H9 (cell line): Measurements from ENCODE around the gene UMAD1. TPM values are rescaled to one million over a fixed set of nuclear protein-coding genes. Genes with fewer than 3 reads are reported as not detected.

Experiments used
- DNase-seq: peaks from one replicate; pipeline ENCODE4 v3.0.0-alpha.2; 2017
- H2AFZ ChIP-seq: one replicate; pipeline ENCODE4 v1.6.1; 2013; ENCODE audit warnings: mild to moderate bottlenecking, low read length, control low read depth, moderate library complexity
- H2AK5ac ChIP-seq: 2 replicates; pipeline ENCODE4 v1.6.1; 2013; ENCODE audit warnings: low read length, control low read depth, mixed read lengths; ENCODE audit not compliant: insufficient read length
- H2BK120ac ChIP-seq: one replicate; pipeline ENCODE4 v1.6.1; 2013; ENCODE audit warnings: low read depth, mild to moderate bottlenecking, low read length, control low read depth, inconsistent platforms; ENCODE audit not compliant: poor library complexity, severe bottlenecking
- H2BK12ac ChIP-seq: 2 replicates; pipeline ENCODE4 v1.6.1; 2013; ENCODE audit warnings: low read length, control low read depth, mixed read lengths, low read depth; ENCODE audit not compliant: insufficient read length
- H2BK15ac ChIP-seq: 2 replicates; pipeline ENCODE4 v1.6.1; 2013; ENCODE audit warnings: low read depth, low read length, control low read depth
- H2BK20ac ChIP-seq: one replicate; pipeline ENCODE4 v1.6.1; 2013; ENCODE audit warnings: low read depth, mild to moderate bottlenecking, low read length, control low read depth, inconsistent platforms; ENCODE audit not compliant: poor library complexity, severe bottlenecking
- H2BK5ac ChIP-seq: 2 replicates; pipeline ENCODE4 v1.6.1; 2013; ENCODE audit warnings: low read length, control low read depth, mixed read lengths; ENCODE audit not compliant: insufficient read length
- H3K14ac ChIP-seq: 2 replicates; pipeline ENCODE4 v1.6.1; 2013; ENCODE audit warnings: low read length, control low read depth; ENCODE audit not compliant: insufficient read depth
- H3K18ac ChIP-seq: 2 replicates; pipeline ENCODE4 v1.6.1; 2013; ENCODE audit warnings: low read depth, mild to moderate bottlenecking, mixed read lengths, low read length, control low read depth; ENCODE audit not compliant: insufficient read length
- H3K23ac ChIP-seq: 2 replicates; pipeline ENCODE4 v1.6.1; 2013; ENCODE audit warnings: low read length, control low read depth, mixed read lengths, low read depth; ENCODE audit not compliant: insufficient read length
- H3K23me2 ChIP-seq: 2 replicates; pipeline ENCODE4 v1.6.1; 2013; ENCODE audit warnings: low read depth, mild to moderate bottlenecking, mixed read lengths, low read length, control low read depth; ENCODE audit not compliant: insufficient read length, poor library complexity, severe bottlenecking
- H3K27ac ChIP-seq: 2 replicates; pipeline ENCODE4 v1.5.1; 2013; ENCODE audit warnings: low read length, control low read depth, mixed read lengths, low read depth; ENCODE audit not compliant: insufficient read length
- H3K27me3 ChIP-seq: 2 replicates; pipeline ENCODE4 v1.6.1; 2013; ENCODE audit warnings: low read length, control low read depth, inconsistent platforms; ENCODE audit not compliant: insufficient read depth
- H3K4ac ChIP-seq: 2 replicates; pipeline ENCODE4 v1.6.1; 2013; ENCODE audit warnings: low read depth, mild to moderate bottlenecking, control low read depth, inconsistent platforms, low read length, moderate library complexity
- H3K4me1 ChIP-seq: 2 replicates; pipeline ENCODE4 v1.6.1; 2013; ENCODE audit warnings: low read length, control low read depth, inconsistent platforms; ENCODE audit not compliant: insufficient read depth
- H3K4me2 ChIP-seq: 2 replicates; pipeline ENCODE4 v1.6.1; 2013; ENCODE audit warnings: low read length, control low read depth, mixed read lengths; ENCODE audit not compliant: insufficient read length, insufficient read depth
- H3K56ac ChIP-seq: 2 replicates; pipeline ENCODE4 v1.6.1; 2013; ENCODE audit warnings: low read depth, mild to moderate bottlenecking, mixed read lengths, low read length, control low read depth; ENCODE audit not compliant: insufficient read length
- H3K79me1 ChIP-seq: 2 replicates; pipeline ENCODE4 v1.6.1; 2013; ENCODE audit warnings: low read depth, mild to moderate bottlenecking, moderate library complexity, low read length, control low read depth, inconsistent platforms; ENCODE audit not compliant: insufficient read depth, poor library complexity, severe bottlenecking
- H3K79me2 ChIP-seq: 2 replicates; pipeline ENCODE4 v1.6.1; 2013; ENCODE audit warnings: low read length, control low read depth, inconsistent platforms; ENCODE audit not compliant: insufficient read depth
- H3K9ac ChIP-seq: 2 replicates; pipeline ENCODE4 v1.6.1; 2013; ENCODE audit warnings: low read length, control low read depth, mixed read lengths; ENCODE audit not compliant: insufficient read length; ENCODE audit errors: extremely low read depth
- H3K9me3 ChIP-seq: one replicate; pipeline ENCODE4 v1.6.1; 2013; ENCODE audit warnings: low read depth, low read length, inconsistent platforms; ENCODE audit not compliant: control insufficient read depth
- H3T11ph ChIP-seq: one replicate; pipeline ENCODE4 v1.6.1; 2013; ENCODE audit warnings: mild to moderate bottlenecking, low read length, control low read depth, inconsistent platforms
- H4K20me1 ChIP-seq: one replicate; pipeline ENCODE4 v1.6.1; 2013; ENCODE audit not compliant: control insufficient read depth, insufficient read length, insufficient read depth
- H4K5ac ChIP-seq: 2 replicates; pipeline ENCODE4 v1.6.1; 2013; ENCODE audit warnings: low read depth, mild to moderate bottlenecking, mixed read lengths, low read length, control low read depth; ENCODE audit not compliant: insufficient read length
- H4K8ac ChIP-seq: replicated peaks from 2 replicates; pipeline ENCODE4 v1.6.1; 2013; ENCODE audit warnings: low read length, control low read depth, mixed read lengths, low read depth; ENCODE audit not compliant: insufficient read length
- H4K91ac ChIP-seq: 2 replicates; pipeline ENCODE4 v1.6.1; 2013; ENCODE audit warnings: low read depth, mild to moderate bottlenecking, moderate library complexity, mixed read lengths, low read length, control low read depth; ENCODE audit not compliant: insufficient read length
- H3K27ac Mint-ChIP-seq, 3 experiments: 2 replicates in 2 of 3; 3 replicates in 1 of 3; pipeline ENCODE4 v1.8.0; 2020 to 2021; ENCODE audit warnings: mixed read lengths in 3 of 3, mild to moderate bottlenecking in 1 of 3, moderate library complexity in 1 of 3
- H3K27me3 Mint-ChIP-seq: 2 replicates; pipeline ENCODE4 v1.8.0; 2021; ENCODE audit warnings: low read depth, mild to moderate bottlenecking, moderate library complexity, mixed read lengths
- H3K36me3 Mint-ChIP-seq, 3 experiments: 2 replicates in 2 of 3; 3 replicates in 1 of 3; pipeline ENCODE4 v1.8.0; 2020 to 2021; ENCODE audit warnings: low read depth in 3 of 3, mixed read lengths in 3 of 3; ENCODE audit not compliant: insufficient read depth in 1 of 3
- H3K4me1 Mint-ChIP-seq, 2 experiments: 2 replicates each; pipeline ENCODE4 v1.8.0; 2020; ENCODE audit warnings: mixed read lengths in 2 of 2
- H3K4me3 Mint-ChIP-seq, 2 experiments: 2 replicates in 1 of 2; 3 replicates in 1 of 2; pipeline ENCODE4 v1.8.0; 2020 to 2021; ENCODE audit warnings: mild to moderate bottlenecking in 2 of 2, mixed read lengths in 2 of 2, moderate library complexity in 1 of 2
- H3K9me3 Mint-ChIP-seq, 2 experiments: 2 replicates in 1 of 2; 3 replicates in 1 of 2; pipeline ENCODE4 v1.8.0; 2020; ENCODE audit warnings: mild to moderate bottlenecking in 2 of 2, mixed read lengths in 2 of 2, moderate library complexity in 1 of 2
- total RNA-seq: library from RNA; stranded (reverse); gene quantifications from 2 replicates; pipeline ENCODE4 v1.2.1, GENCODE V29; 2021
- TF ChIP-seq, protein P1 (sequence below): fragments of 200-600 bp; sonication (generic); conservative IDR thresholded peaks from 3 replicates; pipeline ENCODE4 v1.8.0; 2021; ENCODE audit warnings: antibody characterized with exemption, mild to moderate bottlenecking

Gene UMAD1
- total RNA-seq, 1 experiment from 2014 or later, result 8.9 TPM

DNA sequence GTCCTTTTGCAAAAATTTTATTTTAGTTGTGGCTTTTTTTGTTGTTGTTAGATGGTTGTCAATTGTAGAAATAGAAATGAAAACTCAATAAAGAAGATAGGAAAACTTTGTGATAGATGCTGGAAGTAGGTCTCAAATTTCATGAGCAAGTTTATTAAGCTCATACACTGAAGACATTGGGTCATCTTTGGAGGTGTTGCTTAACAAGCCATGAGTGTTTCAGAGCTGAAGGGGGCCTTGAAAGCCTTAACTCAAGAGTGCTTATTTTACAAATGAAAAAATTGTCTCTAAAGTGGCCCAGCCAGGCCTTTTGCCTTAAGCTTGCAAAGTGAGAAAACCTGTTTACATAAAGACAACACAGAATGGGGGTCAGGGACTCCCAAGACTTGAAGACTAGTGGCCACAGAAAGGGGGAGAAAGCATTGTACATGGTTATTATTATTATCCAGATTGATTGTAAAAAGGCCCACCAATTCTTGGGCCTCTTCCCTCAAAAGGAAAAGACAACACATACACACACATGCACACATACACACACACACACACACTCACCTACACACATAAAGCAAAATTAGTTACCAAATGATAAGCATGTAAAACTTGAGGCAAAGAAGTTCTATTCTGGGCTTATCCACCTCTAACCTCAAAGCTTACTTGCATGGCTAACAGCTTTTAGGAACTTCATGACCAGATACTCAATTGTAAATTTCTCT, 278.3 kb downstream of the UMAD1 start:
- H3K23me2 ChIP-seq, result no peaks in the 10 kb centered on the region
- TF ChIP-seq, protein P1, sequence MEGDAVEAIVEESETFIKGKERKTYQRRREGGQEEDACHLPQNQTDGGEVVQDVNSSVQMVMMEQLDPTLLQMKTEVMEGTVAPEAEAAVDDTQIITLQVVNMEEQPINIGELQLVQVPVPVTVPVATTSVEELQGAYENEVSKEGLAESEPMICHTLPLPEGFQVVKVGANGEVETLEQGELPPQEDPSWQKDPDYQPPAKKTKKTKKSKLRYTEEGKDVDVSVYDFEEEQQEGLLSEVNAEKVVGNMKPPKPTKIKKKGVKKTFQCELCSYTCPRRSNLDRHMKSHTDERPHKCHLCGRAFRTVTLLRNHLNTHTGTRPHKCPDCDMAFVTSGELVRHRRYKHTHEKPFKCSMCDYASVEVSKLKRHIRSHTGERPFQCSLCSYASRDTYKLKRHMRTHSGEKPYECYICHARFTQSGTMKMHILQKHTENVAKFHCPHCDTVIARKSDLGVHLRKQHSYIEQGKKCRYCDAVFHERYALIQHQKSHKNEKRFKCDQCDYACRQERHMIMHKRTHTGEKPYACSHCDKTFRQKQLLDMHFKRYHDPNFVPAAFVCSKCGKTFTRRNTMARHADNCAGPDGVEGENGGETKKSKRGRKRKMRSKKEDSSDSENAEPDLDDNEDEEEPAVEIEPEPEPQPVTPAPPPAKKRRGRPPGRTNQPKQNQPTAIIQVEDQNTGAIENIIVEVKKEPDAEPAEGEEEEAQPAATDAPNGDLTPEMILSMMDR, result no peak

More for the DNA sequence above, 278.3 kb downstream of the UMAD1 start:
- DNase-seq, result no peak
- Histone ChIP-seq H3K27ac (no peak overlapping the region), H3T11ph (no peak overlapping the region), H2AK5ac (no peak overlapping the region), H3K9me3 (no peaks in the 10 kb centered on the region), H2BK12ac (no peak overlapping the region), H3K23ac (no peak overlapping the region), H2AFZ (no peak overlapping the region), H3K27me3 (no peaks in the 10 kb centered on the region), H3K4ac (no peak overlapping the region), H2BK5ac (no peak overlapping the region), H3K18ac (no peak overlapping the region), H3K14ac (no peak overlapping the region), H4K91ac (no peak overlapping the region), H3K79me1 (no peaks in the 10 kb centered on the region), H3K4me1 (peaks cover 2% of the 10 kb centered on the region; the same call in 1 of the 2 replicates), H2BK120ac (no peak overlapping the region), H3K56ac (no peak overlapping the region), H3K4me2 (no peak overlapping the region), H2BK20ac (no peak overlapping the region), H4K20me1 (no peaks in the 10 kb centered on the region), H3K9ac (no peak overlapping the region), H4K8ac (no peak overlapping the region), H3K79me2 (no peaks in the 10 kb centered on the region), H2BK15ac (no peak overlapping the region), H4K5ac (no peak overlapping the region)
- Mint-ChIP-seq H3K27ac (peak overlapping the region in 2 of 3 experiments; percentile 26 to 41; a peak in 2 of 7 replicates), H3K27me3 (no peaks in the 10 kb centered on the region), H3K4me3 (no peak overlapping the region), H3K9me3 (no peaks in the 10 kb centered on the region), H3K4me1 (peaks cover 49 to 63% of the 10 kb centered on the region in 2 experiments), H3K36me3 (no peaks in the 10 kb centered on the region)
